Fibroblast of skin of back (primary cell): ENCODE results near the gene GRAP2.

Source experiments
- DNase-seq: peaks from one replicate; pipeline ENCODE4 v3.0.0-alpha.2; 2013

GRAP2 gene

GRCh38 chr22:39995393-39996252 is 94.7 kb downstream of the GRAP2 start:
- DNase-seq: no peak

- no peak for DNase-seq
Observed at GRCh38 chr22:39996732-39997131, 95.8 kb downstream of the GRAP2 start.

- no peak for DNase-seq
Observed at GRCh38 chr22:39997421-39997820, 96.5 kb downstream of the GRAP2 start.

GRCh38 chr22:39997939-39998726 is 97.2 kb downstream of the GRAP2 start:
- DNase-seq: no peak

- DNase-seq: no peak
Observed at GRCh38 chr22:39999144-39999757, 98.4 kb downstream of the GRAP2 start.

- no peak for DNase-seq
Observed at GRCh38 chr22:40000171-40000570, 99.3 kb downstream of the GRAP2 start.

GRCh38 chr22:40001106-40001505 is 100.2 kb downstream of the GRAP2 start:
- no peak for DNase-seq

- no peak for DNase-seq
Observed at GRCh38 chr22:40001800-40002577, 101.1 kb downstream of the GRAP2 start.

GRCh38 chr22:40002935-40003715 is 102.2 kb downstream of the GRAP2 start:
- no peak for DNase-seq

- no peak for DNase-seq
Observed at GRCh38 chr22:40004836-40005235, 104.0 kb downstream of the GRAP2 start.

- no peak for DNase-seq
Observed at GRCh38 chr22:40006641-40007040, 105.8 kb downstream of the GRAP2 start.

GRCh38 chr22:40007853-40008710 is 107.2 kb downstream of the GRAP2 start:
- DNase-seq: no peak

GRCh38 chr22:40008726-40009291 is 107.9 kb downstream of the GRAP2 start:
- no peak for DNase-seq

- no peak for DNase-seq
Observed at GRCh38 chr22:40009292-40009774, 108.4 kb downstream of the GRAP2 start.

GRCh38 chr22:40009951-40010671 is 109.2 kb downstream of the GRAP2 start:
- no peak for DNase-seq

GRCh38 chr22:40010746-40011145 is 109.9 kb downstream of the GRAP2 start:
- no peak for DNase-seq

- no peak for DNase-seq
Observed at GRCh38 chr22:40014667-40015248, 113.9 kb downstream of the GRAP2 start.

GRCh38 chr22:40015358-40015976 is 114.6 kb downstream of the GRAP2 start:
- no peak for DNase-seq

- no peak for DNase-seq
Observed at GRCh38 chr22:40018051-40018450, 117.2 kb downstream of the GRAP2 start.
